ENCODE data around the gene SMR3B. TPM values are rescaled to one million over a fixed set of nuclear protein-coding genes. Genes with fewer than 3 reads are reported as not detected.

SMR3B gene
- polyA plus RNA-seq, result not detected in 2 replicates

DNA sequence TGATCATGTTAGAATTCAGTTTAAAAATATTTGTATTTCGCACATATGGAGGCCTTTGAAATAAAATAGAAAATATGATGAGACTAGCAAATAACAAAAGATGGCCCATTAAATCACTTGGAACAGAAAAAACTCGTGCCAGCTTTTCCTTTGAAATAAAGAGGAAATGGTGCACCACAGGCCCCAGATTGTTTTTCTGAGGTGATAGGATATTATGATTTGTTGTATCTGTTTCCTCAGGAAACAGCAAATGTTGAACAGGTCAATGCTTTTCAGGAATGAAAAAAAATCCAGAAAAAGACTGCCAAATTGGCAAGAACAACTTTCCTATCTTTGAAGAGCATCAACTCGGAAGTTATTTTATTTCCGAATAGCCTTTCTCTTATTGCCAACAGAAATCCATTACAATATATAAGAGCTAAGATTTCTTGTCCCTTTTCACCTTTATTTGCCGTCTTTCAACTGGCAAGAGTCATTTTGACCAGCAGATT, at the start of gene SMR3B:
Gene SMR3B (plus strand): TSS at position 441 of the 491 bp plus-strand sequence. CDS start 1,380 bp downstream, outside the sequence.

DNA sequence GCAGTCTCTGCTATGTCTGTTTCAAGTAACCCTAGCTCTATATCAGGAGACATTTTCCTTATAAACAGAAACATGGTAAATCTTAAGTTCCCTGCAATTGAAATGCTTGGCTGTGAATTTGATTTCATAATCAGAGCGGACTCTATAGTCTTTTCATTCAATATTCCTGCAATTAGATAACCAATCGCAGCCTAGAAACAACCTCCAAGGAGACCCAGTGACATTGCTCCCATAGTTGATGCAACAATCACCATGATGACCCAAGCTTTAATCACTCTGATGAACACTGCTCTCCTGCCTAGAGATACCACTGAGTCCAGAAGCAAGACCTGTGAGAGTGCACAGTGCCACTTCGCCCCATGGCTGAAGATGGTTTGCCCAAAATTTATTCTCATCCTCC, 48.2 kb upstream of the SMR3B start, which contains the start of gene CABS1:
Gene CABS1 (plus strand): TSS at position 301 of the 400 bp plus-strand sequence. CDS start 59 bp downstream, at position 360.

DNA sequence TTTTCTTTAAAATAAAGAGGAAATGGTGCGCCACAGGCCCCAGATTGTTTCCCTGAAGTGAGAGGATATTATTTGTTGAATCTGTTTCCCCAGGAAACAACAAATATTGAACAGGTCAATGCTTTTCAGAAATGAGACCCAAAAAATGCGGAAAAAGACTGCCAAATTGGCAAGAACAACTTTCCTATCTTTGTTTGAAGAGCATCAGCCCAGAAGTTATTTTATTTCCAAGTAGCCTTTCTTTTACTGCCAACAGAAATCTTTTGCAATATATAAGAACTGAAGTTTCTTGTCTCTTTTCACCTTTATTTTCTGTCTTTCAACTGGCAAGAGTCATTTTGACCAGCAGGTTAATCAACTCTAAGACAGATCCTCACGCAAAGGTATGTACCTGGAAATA, 22.5 kb upstream of the SMR3B start, which contains the start of gene SMR3A:
Gene SMR3A (plus strand): TSS at position 301 of the 400 bp plus-strand sequence. CDS start 1,356 bp downstream, outside the sequence.

DNA sequence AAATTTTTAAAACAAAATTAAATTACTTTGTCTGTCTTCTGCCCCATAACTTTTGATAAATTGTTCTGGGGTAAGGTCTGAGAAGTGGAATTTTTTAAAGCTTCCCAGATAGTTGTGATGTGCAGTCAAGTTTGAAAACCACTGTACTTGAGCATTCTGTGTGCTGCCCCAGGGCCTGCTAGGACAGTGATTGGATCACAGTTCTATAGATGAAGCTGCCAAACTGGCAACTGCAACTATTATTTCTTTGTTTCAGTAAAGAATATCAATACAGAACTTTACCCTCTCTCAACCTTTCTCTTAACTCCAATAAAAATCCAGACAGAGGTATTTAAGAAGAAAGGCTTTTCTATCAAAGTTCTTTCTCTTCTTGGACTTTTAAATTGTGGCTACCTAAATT, 14.6 kb downstream of the SMR3B start, which contains the start of gene OPRPN:
Gene OPRPN (plus strand): TSS at position 361 of the 400 bp plus-strand sequence. CDS start 1,346 bp downstream, outside the sequence.

Other genes starting within 250 kb of the SMR3B start
- not detected in 2 replicates for gene PRR27, start 228.9 kb upstream of the SMR3B start, polyA plus RNA-seq
- gene ODAM, start 187.4 kb upstream of the SMR3B start, polyA plus RNA-seq, result not detected in 2 replicates
- gene FDCSP, start 157.0 kb upstream of the SMR3B start, polyA plus RNA-seq, result not detected in 2 replicates
- not detected in 2 replicates for gene CSN3, start 140.5 kb upstream of the SMR3B start, polyA plus RNA-seq
- gene CABS1, start 48.1 kb upstream of the SMR3B start, polyA plus RNA-seq, result not detected in 2 replicates
- gene SMR3A, start 22.4 kb upstream of the SMR3B start, polyA plus RNA-seq, result not detected in 2 replicates
- not detected in 2 replicates for gene OPRPN, start 14.8 kb downstream of the SMR3B start, polyA plus RNA-seq
- gene MUC7, start 89.1 kb downstream of the SMR3B start, polyA plus RNA-seq, result not detected in 2 replicates
- gene AMTN, start 135.4 kb downstream of the SMR3B start, polyA plus RNA-seq, result not detected in 2 replicates
- gene AMBN, start 209.1 kb downstream of the SMR3B start, polyA plus RNA-seq, result not detected in 2 replicates
- not detected in 2 replicates for gene ENAM, start 245.6 kb downstream of the SMR3B start, polyA plus RNA-seq